Neutrophil (primary cell): Measurements from ENCODE around the gene FBXL20.

Source experiments
- H3K27ac ChIP-seq: fragments of 200-600 bp; sonication (generic); 2 replicates; pipeline ENCODE4 v1.5.1; 2016; ENCODE audit warnings: mild to moderate bottlenecking, moderate library complexity
- H3K27me3 ChIP-seq: fragments of 200-600 bp; sonication (generic); 2 replicates; pipeline ENCODE4 v1.6.0; 2016; ENCODE audit warnings: mild to moderate bottlenecking
- H3K36me3 ChIP-seq: fragments of 200-600 bp; sonication (generic); 2 replicates; pipeline ENCODE4 v1.5.1; 2017
- H3K4me1 ChIP-seq, 2 experiments: fragments of 200-600 bp in 1 of 2; sonication (generic) in 1 of 2; 1 replicate in 1 of 2; 2 replicates in 1 of 2; pipeline versions ENCODE4 v1.5.1 to v1.6.1; 2013 to 2016; ENCODE audit warnings: low read depth in 1 of 2, low read length in 1 of 2, mild to moderate bottlenecking in 1 of 2, moderate library complexity in 1 of 2; ENCODE audit not compliant: control insufficient read depth in 1 of 2, insufficient read depth in 1 of 2
- H3K4me3 ChIP-seq, 2 experiments: fragments of 200-600 bp in 1 of 2; sonication (generic) in 1 of 2; 1 replicate in 1 of 2; 2 replicates in 1 of 2; pipeline ENCODE4 v1.5.1; 2013 to 2016; ENCODE audit warnings: low read depth in 1 of 2, low read length in 1 of 2, mild to moderate bottlenecking in 1 of 2, moderate library complexity in 1 of 2
- H3K9me3 ChIP-seq: fragments of 200-600 bp; sonication (generic); 2 replicates; pipeline ENCODE4 v1.5.1; 2016
- TF ChIP-seq, protein P1 (sequence below): fragments of 200-600 bp; sonication (generic); IDR thresholded peaks from 2 replicates; pipeline ENCODE4 v1.5.1; 2016; ENCODE audit warnings: antibody characterized with exemption

FBXL20 gene

DNA sequence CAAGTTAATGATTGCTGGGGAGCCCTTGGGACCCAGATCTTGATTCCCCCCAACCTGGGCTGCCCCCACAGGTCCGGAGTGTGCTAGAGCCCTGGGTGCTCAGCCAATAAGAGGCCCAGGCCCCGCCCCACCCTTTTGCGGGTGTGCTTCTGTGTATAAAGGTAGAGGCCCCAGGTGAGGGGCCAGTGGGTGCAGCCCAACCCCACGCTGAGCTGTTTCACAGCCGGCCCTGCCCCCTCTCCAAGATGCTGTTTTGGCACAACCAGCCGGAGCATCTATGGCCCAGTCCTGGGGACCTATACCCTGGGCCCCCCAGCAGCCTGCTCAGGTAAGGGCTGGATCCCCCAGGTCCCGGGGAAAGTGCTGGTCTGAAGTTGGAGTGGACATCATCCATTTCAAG, 163.8 kb downstream of the FBXL20 start:
- peaks cover 37% of the 10 kb centered on the region for H3K27me3 ChIP-seq
- H3K27ac ChIP-seq: no peak overlapping the region
- no peak overlapping the region for H3K4me3 ChIP-seq
- H3K9me3 ChIP-seq: no peaks in the 10 kb centered on the region
- no peaks in the 10 kb centered on the region for H3K4me1 ChIP-seq
- TF ChIP-seq, protein P1, sequence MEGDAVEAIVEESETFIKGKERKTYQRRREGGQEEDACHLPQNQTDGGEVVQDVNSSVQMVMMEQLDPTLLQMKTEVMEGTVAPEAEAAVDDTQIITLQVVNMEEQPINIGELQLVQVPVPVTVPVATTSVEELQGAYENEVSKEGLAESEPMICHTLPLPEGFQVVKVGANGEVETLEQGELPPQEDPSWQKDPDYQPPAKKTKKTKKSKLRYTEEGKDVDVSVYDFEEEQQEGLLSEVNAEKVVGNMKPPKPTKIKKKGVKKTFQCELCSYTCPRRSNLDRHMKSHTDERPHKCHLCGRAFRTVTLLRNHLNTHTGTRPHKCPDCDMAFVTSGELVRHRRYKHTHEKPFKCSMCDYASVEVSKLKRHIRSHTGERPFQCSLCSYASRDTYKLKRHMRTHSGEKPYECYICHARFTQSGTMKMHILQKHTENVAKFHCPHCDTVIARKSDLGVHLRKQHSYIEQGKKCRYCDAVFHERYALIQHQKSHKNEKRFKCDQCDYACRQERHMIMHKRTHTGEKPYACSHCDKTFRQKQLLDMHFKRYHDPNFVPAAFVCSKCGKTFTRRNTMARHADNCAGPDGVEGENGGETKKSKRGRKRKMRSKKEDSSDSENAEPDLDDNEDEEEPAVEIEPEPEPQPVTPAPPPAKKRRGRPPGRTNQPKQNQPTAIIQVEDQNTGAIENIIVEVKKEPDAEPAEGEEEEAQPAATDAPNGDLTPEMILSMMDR: no peak
- no peaks in the 10 kb centered on the region for H3K36me3 ChIP-seq

DNA sequence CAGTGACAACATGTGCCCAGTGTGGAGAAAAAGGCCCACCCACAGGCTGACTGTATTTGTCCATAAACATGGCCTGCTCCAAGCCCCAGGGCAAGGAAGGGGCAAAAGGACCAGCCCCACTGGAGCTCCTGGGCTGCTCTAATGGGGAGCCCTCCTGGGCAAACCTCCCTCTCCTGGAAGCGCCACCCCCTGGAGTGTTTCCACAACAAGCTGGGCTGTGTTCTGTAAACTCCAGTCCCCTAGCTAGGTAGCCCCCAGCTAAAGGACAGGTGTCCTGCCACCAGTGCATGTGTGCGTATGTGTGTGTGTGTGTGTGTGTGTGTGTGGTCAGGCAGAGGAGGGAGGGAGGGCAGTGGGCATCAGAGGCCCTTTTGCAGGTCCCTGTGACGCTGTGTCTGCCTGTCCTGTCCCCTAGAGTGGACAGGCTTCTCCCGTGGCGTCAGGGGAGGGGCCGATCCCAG, 164.4 kb downstream of the FBXL20 start:
- TF ChIP-seq, protein P1: no peak
- H3K27ac ChIP-seq: no peak overlapping the region
- H3K9me3 ChIP-seq: no peaks in the 10 kb centered on the region
- H3K4me3 ChIP-seq: no peak overlapping the region
- H3K27me3 ChIP-seq: peaks cover 43% of the 10 kb centered on the region
- H3K36me3 ChIP-seq: no peaks in the 10 kb centered on the region
- no peaks in the 10 kb centered on the region for H3K4me1 ChIP-seq

DNA sequence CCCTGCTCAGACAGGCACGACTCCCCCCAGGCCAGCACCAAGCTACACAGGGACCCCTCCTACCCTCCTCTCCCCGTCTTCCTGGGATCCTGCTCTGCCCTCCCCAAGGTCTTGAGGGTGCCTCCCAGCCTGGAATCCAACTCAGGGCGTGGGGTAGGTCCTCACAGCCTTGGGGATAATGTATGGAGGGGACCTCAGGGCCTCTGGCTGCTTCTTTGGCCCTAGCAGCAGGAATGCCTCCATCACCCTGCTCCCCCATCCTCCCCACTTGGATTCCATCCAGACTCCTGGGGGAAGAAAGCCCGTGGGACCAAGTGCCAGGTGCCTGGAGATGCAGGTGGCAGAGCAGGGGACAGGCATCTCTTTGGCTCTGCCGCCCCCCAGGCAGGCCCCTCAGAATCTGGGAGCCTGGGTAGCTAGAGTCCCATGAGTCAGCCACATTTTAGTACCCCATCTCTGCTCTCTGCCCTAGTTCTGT, 164.9 kb downstream of the FBXL20 start:
- TF ChIP-seq, protein P1: no peak
- H3K27me3 ChIP-seq: peaks cover 48% of the 10 kb centered on the region
- no peak overlapping the region for H3K27ac ChIP-seq
- H3K4me1 ChIP-seq: no peaks in the 10 kb centered on the region
- H3K9me3 ChIP-seq: no peaks in the 10 kb centered on the region
- no peaks in the 10 kb centered on the region for H3K36me3 ChIP-seq
- no peak overlapping the region for H3K4me3 ChIP-seq

DNA sequence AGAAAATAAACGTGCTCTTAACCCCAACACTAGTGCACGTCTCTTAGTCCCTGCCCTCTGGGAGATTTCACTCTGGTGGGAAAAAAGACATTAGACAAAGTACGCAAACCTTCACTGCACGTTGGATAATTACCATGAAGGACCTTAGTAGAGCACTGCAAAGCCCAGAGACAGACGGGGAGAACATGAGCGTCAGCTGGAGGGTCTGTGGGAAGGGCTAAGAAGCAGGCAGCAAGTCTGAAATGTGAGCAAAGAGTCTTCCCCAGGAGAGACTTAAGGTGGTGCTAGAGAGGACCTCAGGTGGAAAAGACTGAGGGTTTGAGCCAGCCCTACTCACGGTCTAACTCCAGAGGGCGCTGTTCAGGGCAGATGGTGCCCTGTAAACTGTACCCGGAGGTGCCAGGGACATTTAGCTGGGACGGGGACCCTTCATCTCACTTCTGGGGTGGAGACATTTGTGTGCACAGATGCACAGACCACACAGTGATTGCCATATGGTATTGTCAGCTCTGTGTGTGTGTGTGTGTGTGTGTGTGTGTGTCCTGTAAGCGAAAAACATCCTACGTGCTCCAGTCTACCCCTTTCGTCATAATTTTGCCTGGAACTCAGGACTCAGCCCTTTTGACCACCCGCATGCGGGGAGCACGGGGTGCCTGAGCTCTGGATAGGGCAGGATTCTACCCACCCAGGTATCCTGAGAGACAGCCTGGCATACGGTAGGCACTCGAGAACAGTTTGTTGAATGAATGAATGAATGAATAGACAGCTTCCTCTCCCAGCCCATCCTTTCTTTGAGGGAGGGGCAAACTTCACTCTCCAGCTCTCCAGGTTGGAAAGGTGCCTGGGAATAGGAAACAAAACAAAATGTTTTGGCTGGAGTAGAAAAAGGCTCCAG, 165.6 kb downstream of the FBXL20 start:
- Histone ChIP-seq H3K27me3 (peaks cover 55% of the 10 kb centered on the region), H3K4me3 (no peak overlapping the region), H3K4me1 (no peaks in the 10 kb centered on the region), H3K27ac (no peak overlapping the region), H3K9me3 (no peaks in the 10 kb centered on the region), H3K36me3 (no peaks in the 10 kb centered on the region)
- TF ChIP-seq, protein P1: no peak

DNA sequence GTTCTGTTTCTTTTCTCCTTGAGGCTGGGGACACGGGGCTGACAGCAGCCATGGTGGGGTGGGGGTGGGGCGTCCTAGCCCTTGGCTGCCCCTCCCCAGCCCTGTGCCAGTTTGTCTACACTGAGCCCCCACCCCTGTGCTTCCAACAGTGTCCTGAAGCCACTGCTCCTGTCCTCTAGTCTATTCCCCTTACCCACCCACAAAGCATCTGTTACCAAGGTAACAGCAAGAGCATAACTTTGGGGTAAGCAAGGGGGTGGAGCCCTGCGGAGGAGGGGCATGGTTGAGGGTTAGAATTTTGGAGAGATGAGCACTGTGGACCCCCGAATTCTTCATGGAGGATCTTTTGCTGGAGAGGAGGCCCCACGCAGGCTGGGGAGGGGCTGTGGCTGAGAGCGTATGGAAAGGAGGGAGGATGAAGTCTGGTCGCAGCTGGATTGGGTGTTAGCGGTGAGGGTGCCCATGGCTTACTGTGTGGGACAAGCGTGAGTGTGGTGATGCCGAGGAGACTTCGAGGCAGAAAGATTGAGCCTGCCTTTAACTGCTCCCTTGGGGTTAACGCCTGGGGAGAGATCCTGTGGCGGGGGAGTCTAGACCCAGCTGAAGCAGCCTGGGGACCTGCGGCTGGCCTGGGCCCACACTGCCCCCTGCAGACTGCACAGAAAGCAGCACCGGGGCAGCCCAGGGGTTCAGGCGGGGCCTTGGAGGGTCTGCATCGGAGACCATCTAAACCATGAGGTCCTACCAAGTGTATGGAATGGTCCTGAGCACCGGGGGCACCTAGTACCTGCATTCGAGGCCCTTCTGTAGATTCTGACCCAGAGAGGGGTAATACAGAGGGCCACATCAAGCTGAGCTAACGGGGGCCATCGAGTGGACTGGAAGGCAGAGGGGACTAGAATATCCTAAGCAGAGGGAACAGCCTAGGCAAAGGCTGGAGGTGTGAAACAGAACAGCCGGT, 169.6 kb downstream of the FBXL20 start:
- Histone ChIP-seq H3K27ac (no peak overlapping the region), H3K4me1 (no peaks in the 10 kb centered on the region), H3K9me3 (no peaks in the 10 kb centered on the region), H3K36me3 (no peaks in the 10 kb centered on the region), H3K4me3 (no peak overlapping the region), H3K27me3 (peaks cover 65% of the 10 kb centered on the region)
- TF ChIP-seq, protein P1: no peak
